ENCODE results near the gene SLC4A9. TPM values are rescaled to one million over a fixed set of nuclear protein-coding genes. Genes with fewer than 3 reads are reported as not detected.
A peak's percentile ranks its signal among the peaks of the same experiment; 100 is the strongest.

The SLC4A9 gene
- polyA plus RNA-seq, 2 of the 4 experiments (the other 2 are of a cell fraction) = not detected

- 23% methylated on average over 2 of the region's 2 CpGs for WGBS (ENCODE audit: missing lambda C conversion rate)
These were observed 32.4 kb upstream of the SLC4A9 start for GRCh38 chr5:140327589-140327988.

DNA sequence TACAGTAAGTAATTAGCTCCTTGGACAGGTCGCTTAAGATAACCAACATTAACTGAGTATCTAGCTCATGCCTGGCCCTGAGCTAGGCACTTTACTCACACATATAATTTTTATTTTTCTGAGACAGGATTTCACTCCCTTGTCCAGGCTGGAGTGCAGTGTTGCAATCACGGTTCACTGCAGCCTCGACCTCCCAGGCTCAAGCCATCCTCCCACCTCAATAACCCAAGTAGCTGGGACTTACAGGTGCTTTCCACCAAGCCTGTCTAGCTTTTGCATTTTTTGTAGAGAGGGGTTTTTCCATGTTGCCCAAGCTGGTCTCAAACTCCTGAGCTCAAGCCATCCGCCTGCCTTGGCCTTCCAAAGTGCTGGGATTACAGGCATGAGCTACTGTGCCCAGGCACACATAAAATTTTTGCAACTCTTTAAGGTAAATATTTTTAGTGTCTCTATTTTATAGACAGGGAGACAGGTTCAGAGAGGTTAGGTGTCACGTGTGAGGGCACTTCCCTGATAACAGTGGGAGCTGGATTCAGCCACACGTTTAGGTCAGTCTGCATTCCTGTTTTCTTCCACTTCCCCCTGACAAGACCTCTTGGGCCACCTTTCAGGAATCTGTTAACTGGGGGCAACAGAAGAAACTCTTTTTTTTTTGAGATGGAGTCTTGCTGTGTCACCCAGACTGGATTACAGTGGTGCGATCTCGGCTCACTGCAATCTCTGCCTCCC is 31.8 kb upstream of the SLC4A9 start:
- WGBS (ENCODE audit: missing lambda C conversion rate) = 79% methylated on average over 8 of the region's 8 CpGs
- POLR2A ChIA-PET = interaction anchor here (1.3 kb wide), 1 partner anchor 18 kb away, joined by 6 read pairs; the partner anchor contains the start of gene HBEGF

More at GRCh38 chr5:140327589-140327988, 32.4 kb upstream of the SLC4A9 start:
- no peak overlapping the region for H3K4me3 ChIP-seq
- no peaks in the 10 kb centered on the region for H3K9me3 ChIP-seq
- peak overlapping the region; percentile 5 to 56; a peak in 4 of 6 replicates for H3K27ac ChIP-seq
- ChIA-PET CTCF (interaction anchor here (1.2 to 4.7 kb wide), 9 partner anchors 10 to 86 kb away, joined by 3 to 38 read pairs (median 5); partner anchors contain the start of gene HBEGF), POLR2A (interaction anchor here (1.3 kb wide), 1 partner anchor 19 kb away, joined by 6 read pairs; the partner anchor contains the start of gene HBEGF)
- FAIRE-seq (no peak), DNase-seq (ENCODE audit: low read depth in 1 of 2, low spot score in 1 of 2) (no peak), ATAC-seq (no peak)
- H3K4me2 ChIP-seq = peak overlapping the region; percentile 53
- TF ChIP-seq MAFK (IDR thresholded peaks at IDR 0.05; ENCODE audit: partially characterized antibody) (no peak), EHMT2 (IDR thresholded peaks at IDR 0.05; ENCODE audit: low read depth) (no peak), JUNB (IDR thresholded peaks at IDR 0.05) (no peak), HMGXB4 (CRISPR knock-in tag; IDR thresholded peaks at IDR 0.05; ENCODE audit: borderline replicate concordance) (no peak), MYC (IDR thresholded peaks at IDR 0.05; ENCODE audit: borderline replicate concordance, low read length) (no peak), MAX (IDR thresholded peaks at IDR 0.05) (no peak), POLR2A (IDR thresholded peaks at IDR 0.05; ENCODE audit: low read length) (no peak), FOSB (CRISPR knock-in tag; IDR thresholded peaks at IDR 0.05) (no peak), ZSCAN20 (CRISPR knock-in tag; IDR thresholded peaks at IDR 0.05) (no peak), ZNF302 (CRISPR knock-in tag; IDR thresholded peaks at IDR 0.05) (no peak), ZC3H11A (IDR thresholded peaks at IDR 0.05) (no peak), POLR2AphosphoS2 (conservative IDR thresholded peaks at IDR 0.05; ENCODE audit: low read length) (no peak), ZFP36 (IDR thresholded peaks at IDR 0.05; ENCODE audit: borderline replicate concordance, partially characterized antibody) (no peak), JUN (IDR thresholded peaks at IDR 0.05) (no peak), RNF2 (IDR thresholded peaks at IDR 0.05; ENCODE audit: borderline replicate concordance, low read depth) (no peak), KDM5A (IDR thresholded peaks at IDR 0.05) (no peak)
- peaks cover 38% of the 10 kb centered on the region for H3K4me1 ChIP-seq

GRCh38 chr5:140329739-140330481 is 30.1 kb upstream of the SLC4A9 start:
- 61% methylated on average over 5 of the region's 5 CpGs for WGBS (ENCODE audit: missing lambda C conversion rate)

More for the DNA sequence above, 31.8 kb upstream of the SLC4A9 start:
- ATAC-seq (no peak), DNase-seq (ENCODE audit: low read depth in 1 of 2, low spot score in 1 of 2) (no peak), FAIRE-seq (no peak)
- peak overlapping the region; percentile 5 to 56; a peak in 4 of 6 replicates for H3K27ac ChIP-seq
- CTCF ChIA-PET = interaction anchor here (1.2 to 4.7 kb wide), 9 partner anchors 10 to 86 kb away, joined by 3 to 38 read pairs (median 5); partner anchors contain the start of gene HBEGF
- H3K4me3 ChIP-seq = no peak overlapping the region
- TF ChIP-seq CEBPB (IDR thresholded peaks at IDR 0.05) = peak; percentile 86 to 89
- TF ChIP-seq ZNF302 (CRISPR knock-in tag; IDR thresholded peaks at IDR 0.05) = no peak
- no peaks in the 10 kb centered on the region for H3K9me3 ChIP-seq
- H3K4me1 ChIP-seq = peaks cover 32% of the 10 kb centered on the region
- peak overlapping the region; percentile 53 for H3K4me2 ChIP-seq

More at GRCh38 chr5:140329739-140330481, 30.1 kb upstream of the SLC4A9 start:
- CTCF ChIA-PET = interaction anchor here (1.0 to 4.7 kb wide), 7 partner anchors 12 to 90 kb away, joined by 3 to 38 read pairs (median 4); partner anchors contain the start of gene HBEGF
- H3K9me3 ChIP-seq = no peaks in the 10 kb centered on the region
- 0 out of 6 replicates have a peak overlapping the region, but pooled peaks of 1 of the 2 experiments have one; percentile 17 for H3K27ac ChIP-seq
- ATAC-seq (0 out of 6 replicates have a peak, but pooled peaks of 1 of the 2 experiments have one; percentile 8), DNase-seq (ENCODE audit: low read depth in 1 of 2, low spot score in 1 of 2) (no peak), FAIRE-seq (no peak)
- POLR2A ChIA-PET = interaction anchor here (0.6 kb wide), 1 partner anchor 16 kb away, joined by 3 read pairs; the partner anchor contains the start of gene HBEGF
- H3K4me3 ChIP-seq = no peak overlapping the region
- H3K4me1 ChIP-seq = peaks cover 15% of the 10 kb centered on the region
- H3K4me2 ChIP-seq = no peak overlapping the region
- TF ChIP-seq GATA3 (IDR thresholded peaks at IDR 0.05; ENCODE audit: borderline replicate concordance) (no peak), PBX3 (IDR thresholded peaks at IDR 0.05) (no peak), MAZ (IDR thresholded peaks at IDR 0.05; ENCODE audit: borderline replicate concordance, low read depth, low read length) (no peak), HOXA7 (CRISPR knock-in tag; IDR thresholded peaks at IDR 0.05) (no peak), TP53 (CRISPR knock-in tag; IDR thresholded peaks at IDR 0.05) (no peak), JUN (IDR thresholded peaks at IDR 0.05) (no peak), POLR2A (IDR thresholded peaks at IDR 0.05; ENCODE audit: low read length) (no peak), ZFP36 (IDR thresholded peaks at IDR 0.05; ENCODE audit: borderline replicate concordance, partially characterized antibody) (no peak), EHMT2 (IDR thresholded peaks at IDR 0.05; ENCODE audit: low read depth) (no peak), SREBF2 (IDR thresholded peaks at IDR 0.05) (no peak), NFE2L2 (conservative IDR thresholded peaks at IDR 0.05; ENCODE audit: low read length) (no peak), MAFK (IDR thresholded peaks at IDR 0.05; ENCODE audit: partially characterized antibody) (no peak)
